B cell (primary cell): ENCODE measurements around the gene TGFBR3. TPM values are rescaled to one million over a fixed set of nuclear protein-coding genes. Genes with fewer than 3 reads are reported as not detected.

ENCODE experiments used
- ATAC-seq: fragments of 200-7000 bp; cut with Tn5 transposase; one replicate; pipeline ENCODE4 v1.10.0; 2021; ENCODE audit warnings: low read depth, mild to moderate bottlenecking, moderate number of reproducible peaks, moderate library complexity
- CTCF ChIA-PET: fragments of 350-600 bp; sonication (Branson Sonifier 250); formaldehyde crosslinking; loops from one replicate; lab custom pipeline; 2021; ENCODE audit warnings: antibody characterized with exemption, inconsistent platforms; lab: Charles Lee
- POLR2A ChIA-PET: fragments of 350-600 bp; sonication (Branson Sonifier 250); formaldehyde crosslinking; loops from one replicate; lab custom pipeline; 2021; ENCODE audit warnings: antibody characterized with exemption; lab: Charles Lee
- DNase-seq: peaks from one replicate; pipeline ENCODE4 v3.0.0; 2013
- H2AFZ ChIP-seq: 2 replicates; pipeline ENCODE4 v1.6.1; 2012; ENCODE audit warnings: mild to moderate bottlenecking, low read depth, low read length; ENCODE audit not compliant: insufficient read depth, poor library complexity, severe bottlenecking
- H3K27ac ChIP-seq, 2 donors: 1 replicate in 1 of 2; 2 replicates in 1 of 2; pipeline ENCODE4 v1.5.1; 2012 to 2013; ENCODE audit warnings: low read length in 2 of 2, mild to moderate bottlenecking in 2 of 2, moderate library complexity in 1 of 2
- H3K27me3 ChIP-seq, 4 experiments: fragments of 200-600 bp in 1 of 4; sonication (generic) in 1 of 4; replicated peaks in 1 of 4; 1 replicate in 2 of 4; 2 replicates in 2 of 4; pipeline versions ENCODE4 v1.6.1 to v1.7.0; 2013 to 2016; ENCODE audit warnings: low read length in 3 of 4, mild to moderate bottlenecking in 2 of 4, mixed read lengths in 1 of 4, moderate library complexity in 1 of 4; ENCODE audit not compliant: insufficient read depth in 4 of 4, control insufficient read depth in 3 of 4; ENCODE audit errors: control extremely low read depth in 1 of 4
- H3K36me3 ChIP-seq, 2 experiments: replicated peaks in 1 of 2; 1 replicate in 1 of 2; 2 replicates in 1 of 2; pipeline versions ENCODE4 v1.6.1 to v1.7.1; 2013; ENCODE audit warnings: low read length in 1 of 2; ENCODE audit not compliant: insufficient read depth in 2 of 2, control insufficient read depth in 1 of 2; ENCODE audit errors: control extremely low read depth in 1 of 2, extremely low read depth in 1 of 2
- H3K4me1 ChIP-seq, 2 donors: fragments of 200-600 bp in 1 of 2; sonication (generic) in 1 of 2; 1 replicate in 1 of 2; 2 replicates in 1 of 2; pipeline versions ENCODE4 v1.5.1 to v1.6.1; 2013 to 2017; ENCODE audit warnings: low read length in 2 of 2; ENCODE audit not compliant: control insufficient read depth in 2 of 2, insufficient read depth in 2 of 2
- H3K4me2 ChIP-seq: replicated peaks from 2 replicates; pipeline ENCODE3; 2012; ENCODE audit warnings: mild to moderate bottlenecking, low read depth, low read length; ENCODE audit not compliant: poor library complexity, severe bottlenecking
- H3K4me3 ChIP-seq, 5 experiments: fragments of 200-600 bp in 1 of 5; sonication (generic) in 1 of 5; 1 replicate in 3 of 5; 2 replicates in 2 of 5; pipeline versions ENCODE4 v1.5.1 to v1.7.0; 2011 to 2016; ENCODE audit warnings: low read length in 4 of 5, mild to moderate bottlenecking in 4 of 5, low read depth in 2 of 5, control low read depth in 1 of 5, moderate library complexity in 1 of 5; ENCODE audit not compliant: insufficient read depth in 1 of 5; ENCODE audit errors: control extremely low read depth in 1 of 5, extremely low read depth in 1 of 5
- H3K79me2 ChIP-seq: fragments of 200-600 bp; sonication (generic); one replicate; pipeline ENCODE4 v1.6.0; 2016; ENCODE audit warnings: low read length; ENCODE audit not compliant: control insufficient read depth, insufficient read depth
- H3K9ac ChIP-seq: fragments of 200-600 bp; sonication (generic); 2 replicates; pipeline ENCODE4 v1.6.1; 2017; ENCODE audit warnings: mild to moderate bottlenecking, low read length, moderate library complexity
- H3K9me3 ChIP-seq, 3 donors: one replicate each; pipeline versions ENCODE4 v1.6.1 to v1.7.1; 2013; ENCODE audit warnings: low read length in 2 of 3; ENCODE audit not compliant: control insufficient read depth in 2 of 3, insufficient read depth in 1 of 3; ENCODE audit errors: control extremely low read depth in 1 of 3
- H4K20me1 ChIP-seq: 2 replicates; pipeline ENCODE4 v1.6.0; 2012; ENCODE audit warnings: mild to moderate bottlenecking, low read length; ENCODE audit not compliant: insufficient read depth, control insufficient read depth, poor library complexity, severe bottlenecking
- H3K27ac Mint-ChIP-seq: one replicate; pipeline ENCODE4 v1.8.0; 2021; ENCODE audit warnings: mixed read lengths
- H3K27me3 Mint-ChIP-seq: one replicate; pipeline ENCODE4 v1.8.0; 2021; ENCODE audit warnings: mixed read lengths
- H3K4me1 Mint-ChIP-seq: one replicate; pipeline ENCODE4 v1.8.0; 2021; ENCODE audit warnings: mixed read lengths
- H3K4me3 Mint-ChIP-seq: one replicate; pipeline ENCODE4 v1.8.0; 2021; ENCODE audit warnings: mixed read lengths
- H3K9me3 Mint-ChIP-seq: one replicate; pipeline ENCODE4 v1.8.0; 2022; ENCODE audit warnings: mixed read lengths; ENCODE audit not compliant: insufficient read depth
- EZH2 ChIP-seq: IDR thresholded peaks from 2 replicates; pipeline ENCODE4 v1.6.1; 2012; ENCODE audit warnings: borderline replicate concordance, low read depth, mild to moderate bottlenecking, moderate library complexity, low read length; ENCODE audit not compliant: insufficient read depth, poor library complexity, severe bottlenecking
- WGBS: methylation state at CpG from one replicate; pipeline ENCODE4 v1.1.5; 2013; ENCODE audit warnings: missing lambda C conversion rate; ENCODE audit not compliant: insufficient coverage; 5-methylcytosine and 5-hydroxymethylcytosine counted together
- intact Hi-C: fragments of 100-400 bp; cut with micrococcal nuclease; formaldehyde crosslinking; loops from one replicate; pipeline ENCODE4 v1.10.0; 2022
- polyA plus RNA-seq: library from polyadenylated mRNA; depleted of rRNA; stranded (reverse); fragments of >200 nt; gene quantifications from 2 replicates; pipeline ENCODE4 v1.2.3, GENCODE V29; 2012
- total RNA-seq, 2 donors: library from RNA; stranded (reverse); fragments of 120-200 nt in 1 of 2; gene quantifications; 1 replicate in 1 of 2; 2 replicates in 1 of 2; pipeline versions ENCODE4 v1.2.3 to v1.2.4, GENCODE V29; 2013 to 2022
- TF ChIP-seq, protein P1 (sequence below): fragments of 200-600 bp; IDR thresholded peaks from one replicate; pipeline ENCODE4 v1.8.0; 2022; ENCODE audit warnings: antibody characterized with exemption, mild to moderate bottlenecking

TGFBR3 gene
- total and polyA plus RNA-seq, 2 donors (not counting 1 experiment from before 2014, with no cell fraction given), result 0.10 to 0.12 TPM

DNA sequence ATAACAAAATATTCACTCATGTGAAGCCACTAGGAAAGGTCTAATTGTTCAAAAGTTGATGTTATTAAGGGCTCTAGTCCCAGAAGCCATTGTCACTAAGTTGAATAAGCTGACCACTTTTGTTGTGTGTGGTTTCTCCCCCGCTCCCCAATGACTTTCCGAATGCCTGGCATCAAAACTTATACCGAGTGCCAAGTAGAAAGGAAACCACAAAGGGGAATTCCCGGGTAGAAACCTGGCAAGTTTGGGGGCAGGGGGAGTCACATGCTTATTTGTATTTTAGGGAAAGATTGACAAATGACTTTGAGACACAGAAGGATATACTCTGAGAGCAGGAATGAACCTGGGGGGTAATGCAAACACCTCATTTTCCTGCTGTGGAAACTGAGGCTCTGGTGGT, 154.1 kb downstream of the TGFBR3 start:
- no peak overlapping the region for H2AFZ ChIP-seq
- H3K27ac Mint-ChIP-seq, result no peak overlapping the region
- no peaks in the 10 kb centered on the region for H3K79me2 ChIP-seq
- peaks cover 0 to 6% (median under 1%) of the 10 kb centered on the region in 4 experiments for H3K27me3 ChIP-seq
- H3K4me3 Mint-ChIP-seq, result no peak overlapping the region
- no peak overlapping the region for H3K9ac ChIP-seq
- TF ChIP-seq, protein P1, sequence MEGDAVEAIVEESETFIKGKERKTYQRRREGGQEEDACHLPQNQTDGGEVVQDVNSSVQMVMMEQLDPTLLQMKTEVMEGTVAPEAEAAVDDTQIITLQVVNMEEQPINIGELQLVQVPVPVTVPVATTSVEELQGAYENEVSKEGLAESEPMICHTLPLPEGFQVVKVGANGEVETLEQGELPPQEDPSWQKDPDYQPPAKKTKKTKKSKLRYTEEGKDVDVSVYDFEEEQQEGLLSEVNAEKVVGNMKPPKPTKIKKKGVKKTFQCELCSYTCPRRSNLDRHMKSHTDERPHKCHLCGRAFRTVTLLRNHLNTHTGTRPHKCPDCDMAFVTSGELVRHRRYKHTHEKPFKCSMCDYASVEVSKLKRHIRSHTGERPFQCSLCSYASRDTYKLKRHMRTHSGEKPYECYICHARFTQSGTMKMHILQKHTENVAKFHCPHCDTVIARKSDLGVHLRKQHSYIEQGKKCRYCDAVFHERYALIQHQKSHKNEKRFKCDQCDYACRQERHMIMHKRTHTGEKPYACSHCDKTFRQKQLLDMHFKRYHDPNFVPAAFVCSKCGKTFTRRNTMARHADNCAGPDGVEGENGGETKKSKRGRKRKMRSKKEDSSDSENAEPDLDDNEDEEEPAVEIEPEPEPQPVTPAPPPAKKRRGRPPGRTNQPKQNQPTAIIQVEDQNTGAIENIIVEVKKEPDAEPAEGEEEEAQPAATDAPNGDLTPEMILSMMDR, result no peak
- TF ChIP-seq EZH2, result no peak
- peaks cover 18% of the 10 kb centered on the region for H3K27me3 Mint-ChIP-seq
- WGBS, result 0% methylated on average over 1 of the region's 4 CpGs
- DNase-seq (no peak), ATAC-seq (no peak)
- ChIA-PET POLR2A (no interaction called here), CTCF (interaction anchor here (0.7 kb wide), 1 partner anchor 1743 kb away, joined by 3 read pairs; no protein-coding TSS in a partner anchor)
- intact Hi-C loops, result no loop called here
- no peak overlapping the region for H3K27ac ChIP-seq
- H3K4me2 ChIP-seq, result no peak overlapping the region
- peaks cover 0 to 5% of the 10 kb centered on the region in 2 donors for H3K4me1 ChIP-seq
- H3K36me3 ChIP-seq, result no peaks in the 10 kb centered on the region
- H3K4me1 Mint-ChIP-seq, result peaks cover 4% of the 10 kb centered on the region
- no peaks in the 10 kb centered on the region for H4K20me1 ChIP-seq
- H3K9me3 Mint-ChIP-seq, result no peaks in the 10 kb centered on the region
- H3K4me3 ChIP-seq, result no peak overlapping the region
- H3K9me3 ChIP-seq, result peaks cover 0 to 4% (median 0%) of the 10 kb centered on the region in 3 donors

DNA sequence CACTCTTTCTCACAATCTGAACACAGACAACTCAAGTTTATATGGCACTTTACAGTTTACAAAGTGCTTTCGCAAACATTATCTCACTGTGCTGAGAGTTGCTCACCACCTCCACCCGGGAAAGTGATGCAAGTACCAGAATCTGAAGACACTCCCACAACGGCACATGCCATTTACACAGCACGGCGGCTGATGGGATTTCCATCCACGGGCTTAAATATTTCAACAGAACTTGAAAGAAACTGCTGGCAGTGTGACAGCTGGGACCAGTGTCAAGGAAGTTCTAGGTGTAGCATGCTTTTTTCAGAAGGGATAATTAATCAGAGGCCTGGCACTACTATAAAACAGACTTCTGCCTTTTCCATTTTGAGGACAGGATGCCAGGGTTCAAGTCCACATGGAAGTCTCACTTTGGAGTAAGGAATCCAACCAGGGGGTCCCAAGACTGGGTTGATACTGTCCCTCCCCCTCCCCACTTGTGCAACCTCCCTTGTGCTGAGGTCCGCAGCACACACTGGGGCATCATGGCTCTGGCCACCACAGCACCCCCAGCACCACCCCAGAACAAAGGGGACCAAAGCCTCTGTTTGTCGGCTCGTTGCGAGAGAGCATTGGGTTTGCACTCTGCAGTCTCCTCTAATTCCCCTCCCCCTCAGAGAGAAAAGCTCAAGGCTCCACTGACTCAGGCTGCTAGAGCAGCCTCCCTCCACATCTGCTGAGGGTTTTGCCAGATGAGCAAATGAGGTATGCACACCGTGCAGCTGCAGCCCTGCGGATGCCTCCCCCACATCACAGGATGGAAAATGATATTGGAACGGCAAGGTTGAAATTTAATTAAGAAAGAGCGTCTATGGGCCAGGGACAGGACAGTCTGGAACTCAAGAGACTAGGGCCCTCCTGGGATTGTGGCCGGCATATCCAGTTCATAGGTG, 154.9 kb downstream of the TGFBR3 start:
- ATAC-seq, result no peak
- WGBS, result 94% methylated on average over 8 of the region's 15 CpGs
- peaks cover 0 to 4% (median 0%) of the 10 kb centered on the region in 3 donors for H3K9me3 ChIP-seq

More for the DNA sequence above, 154.9 kb downstream of the TGFBR3 start:
- H3K4me1 Mint-ChIP-seq, result peaks cover 4% of the 10 kb centered on the region
- peaks cover 0 to 6% (median under 1%) of the 10 kb centered on the region in 4 experiments for H3K27me3 ChIP-seq
- H3K27ac ChIP-seq, result no peak overlapping the region
- peaks cover 0 to 5% of the 10 kb centered on the region in 2 donors for H3K4me1 ChIP-seq
- H3K79me2 ChIP-seq, result no peaks in the 10 kb centered on the region
- H3K9me3 Mint-ChIP-seq, result no peaks in the 10 kb centered on the region
- H3K27me3 Mint-ChIP-seq, result peaks cover 18% of the 10 kb centered on the region
- H3K36me3 ChIP-seq, result no peaks in the 10 kb centered on the region
- H2AFZ ChIP-seq, result no peak overlapping the region
- no peak overlapping the region for H3K4me3 Mint-ChIP-seq
- DNase-seq, result no peak
- POLR2A ChIA-PET, result no interaction called here
- CTCF ChIA-PET, result interaction anchor here (0.7 kb wide), 1 partner anchor 1742 kb away, joined by 3 read pairs; no protein-coding TSS in a partner anchor
- H3K9ac ChIP-seq, result no peak overlapping the region
- TF ChIP-seq EZH2, result no peak
- TF ChIP-seq, protein P1, result no peak
- no peak overlapping the region for H3K4me2 ChIP-seq
- no peaks in the 10 kb centered on the region for H4K20me1 ChIP-seq
- H3K4me3 ChIP-seq, result no peak overlapping the region
- H3K27ac Mint-ChIP-seq, result no peak overlapping the region
- intact Hi-C loops, result no loop called here
